ENCODE data around the gene TOLLIP. TPM values are rescaled to one million over a fixed set of nuclear protein-coding genes. Genes with fewer than 3 reads are reported as not detected.
"Not testable (repeated sequence)": the region's sequence is repeated elsewhere in the genome, so short reads cannot be mapped to it uniquely, and the experiment has no call there.

TOLLIP gene
- total and polyA plus RNA-seq, 9 donors, result 11.9 to 29.8 (median 24.5) TPM

- no peak overlapping the region for H3K27ac ChIP-seq (ENCODE audit: low read length)
- H3K9me3 ChIP-seq (replicated peaks; ENCODE audit: control insufficient read depth, low read depth, low read length), result no peaks in the 10 kb centered on the region
- H3K36me3 ChIP-seq (ENCODE audit: control insufficient read depth, insufficient read depth, low read length), result no peaks in the 10 kb centered on the region
- DNase-seq, result no peak
- H3K4me3 ChIP-seq (ENCODE audit: low read length), result no peak overlapping the region
- peaks cover 30% of the 10 kb centered on the region for H3K27me3 ChIP-seq (ENCODE audit: control insufficient read depth, insufficient read depth, low read length)
- 83% methylated on average over 3 of the region's 8 CpGs for WGBS (ENCODE audit: insufficient coverage)
- H3K4me1 ChIP-seq (ENCODE audit: control insufficient read depth, insufficient read depth, low read length), result no peaks in the 10 kb centered on the region
Measured at GRCh38 chr11:1352696-1353382, 43.4 kb upstream of the TOLLIP start.

GRCh38 chr11:1351278-1351937 lies 42.0 kb upstream of the TOLLIP start:
- WGBS (ENCODE audit: insufficient coverage), result 74% methylated on average over 3 of the region's 12 CpGs
- no peak for DNase-seq
- Histone ChIP-seq H3K36me3 (ENCODE audit: control insufficient read depth, insufficient read depth, low read length) (no peaks in the 10 kb centered on the region), H3K4me1 (ENCODE audit: control insufficient read depth, insufficient read depth, low read length) (no peaks in the 10 kb centered on the region), H3K27me3 (ENCODE audit: control insufficient read depth, insufficient read depth, low read length) (peaks cover 27% of the 10 kb centered on the region), H3K4me3 (ENCODE audit: low read length) (no peak overlapping the region), H3K27ac (ENCODE audit: low read length) (no peak overlapping the region), H3K9me3 (replicated peaks; ENCODE audit: control insufficient read depth, low read depth, low read length) (no peaks in the 10 kb centered on the region)

GRCh38 chr11:1350086-1350725 lies 40.8 kb upstream of the TOLLIP start:
- 45% methylated on average over 12 of the region's 22 CpGs for WGBS (ENCODE audit: insufficient coverage)
- Histone ChIP-seq H3K27me3 (ENCODE audit: control insufficient read depth, insufficient read depth, low read length) (peaks cover 23% of the 10 kb centered on the region), H3K27ac (ENCODE audit: low read length) (no peak overlapping the region), H3K4me1 (ENCODE audit: control insufficient read depth, insufficient read depth, low read length) (no peaks in the 10 kb centered on the region), H3K36me3 (ENCODE audit: control insufficient read depth, insufficient read depth, low read length) (no peaks in the 10 kb centered on the region), H3K9me3 (replicated peaks; ENCODE audit: control insufficient read depth, low read depth, low read length) (no peaks in the 10 kb centered on the region), H3K4me3 (ENCODE audit: low read length) (no peak overlapping the region)
- DNase-seq, result no peak

- H3K36me3 ChIP-seq (ENCODE audit: control insufficient read depth, insufficient read depth, low read length), result no peaks in the 10 kb centered on the region
- WGBS (ENCODE audit: insufficient coverage), result 55% methylated on average over 25 of the region's 29 CpGs
- H3K4me3 ChIP-seq (ENCODE audit: low read length), result no peak overlapping the region
- H3K4me1 ChIP-seq (ENCODE audit: control insufficient read depth, insufficient read depth, low read length), result no peaks in the 10 kb centered on the region
- no peak for DNase-seq
- no peaks in the 10 kb centered on the region for H3K9me3 ChIP-seq (replicated peaks; ENCODE audit: control insufficient read depth, low read depth, low read length)
- H3K27me3 ChIP-seq (ENCODE audit: control insufficient read depth, insufficient read depth, low read length), result peaks cover 23% of the 10 kb centered on the region
- H3K27ac ChIP-seq (ENCODE audit: low read length), result no peak overlapping the region
Measured at GRCh38 chr11:1349327-1350041, 40.1 kb upstream of the TOLLIP start.

GRCh38 chr11:1348796-1349326 lies 39.4 kb upstream of the TOLLIP start:
- Histone ChIP-seq H3K27ac (ENCODE audit: low read length) (no peak overlapping the region), H3K4me1 (ENCODE audit: control insufficient read depth, insufficient read depth, low read length) (no peaks in the 10 kb centered on the region), H3K27me3 (ENCODE audit: control insufficient read depth, insufficient read depth, low read length) (peaks cover 23% of the 10 kb centered on the region), H3K4me3 (ENCODE audit: low read length) (no peak overlapping the region), H3K9me3 (replicated peaks; ENCODE audit: control insufficient read depth, low read depth, low read length) (no peaks in the 10 kb centered on the region), H3K36me3 (ENCODE audit: control insufficient read depth, insufficient read depth, low read length) (no peaks in the 10 kb centered on the region)
- WGBS (ENCODE audit: insufficient coverage), result 29% methylated on average over 21 of the region's 25 CpGs
- DNase-seq, result no peak

- H3K27ac ChIP-seq (ENCODE audit: low read length), result no peak overlapping the region
- no peaks in the 10 kb centered on the region for H3K4me1 ChIP-seq (ENCODE audit: control insufficient read depth, insufficient read depth, low read length)
- H3K4me3 ChIP-seq (ENCODE audit: low read length), result no peak overlapping the region
- peaks cover 23% of the 10 kb centered on the region for H3K27me3 ChIP-seq (ENCODE audit: control insufficient read depth, insufficient read depth, low read length)
- 79% methylated on average over 11 of the region's 14 CpGs for WGBS (ENCODE audit: insufficient coverage)
- no peak for DNase-seq
- H3K9me3 ChIP-seq (replicated peaks; ENCODE audit: control insufficient read depth, low read depth, low read length), result no peaks in the 10 kb centered on the region
- H3K36me3 ChIP-seq (ENCODE audit: control insufficient read depth, insufficient read depth, low read length), result no peaks in the 10 kb centered on the region
Measured at GRCh38 chr11:1348146-1348795, 38.8 kb upstream of the TOLLIP start.

- H3K4me1 ChIP-seq (ENCODE audit: control insufficient read depth, insufficient read depth, low read length); H3K4me3 ChIP-seq (ENCODE audit: low read length); H3K9me3 ChIP-seq (replicated peaks; ENCODE audit: control insufficient read depth, low read depth, low read length); H3K36me3 ChIP-seq (ENCODE audit: control insufficient read depth, insufficient read depth, low read length); H3K27ac ChIP-seq (ENCODE audit: low read length); DNase-seq: not testable (repeated sequence)
- peaks cover 23% of the 10 kb centered on the region for H3K27me3 ChIP-seq (ENCODE audit: control insufficient read depth, insufficient read depth, low read length)
- 92% methylated on average over 18 of the region's 18 CpGs for WGBS (ENCODE audit: insufficient coverage)
Measured at GRCh38 chr11:1347411-1347999, 38.1 kb upstream of the TOLLIP start.

GRCh38 chr11:1346669-1347390 lies 37.4 kb upstream of the TOLLIP start:
- WGBS (ENCODE audit: insufficient coverage), result 81% methylated on average over 26 of the region's 28 CpGs
- DNase-seq, result no peak
- Histone ChIP-seq H3K36me3 (ENCODE audit: control insufficient read depth, insufficient read depth, low read length) (no peaks in the 10 kb centered on the region), H3K4me3 (ENCODE audit: low read length) (no peak overlapping the region), H3K27me3 (ENCODE audit: control insufficient read depth, insufficient read depth, low read length) (peaks cover 23% of the 10 kb centered on the region), H3K9me3 (replicated peaks; ENCODE audit: control insufficient read depth, low read depth, low read length) (no peaks in the 10 kb centered on the region), H3K27ac (ENCODE audit: low read length) (no peak overlapping the region), H3K4me1 (ENCODE audit: control insufficient read depth, insufficient read depth, low read length) (no peaks in the 10 kb centered on the region)
